ENCODE results near the gene B3GLCT.
"Not testable (repeated sequence)": the region's sequence is repeated elsewhere in the genome, so short reads cannot be mapped to it uniquely, and the experiment has no call there.

The B3GLCT gene

DNA sequence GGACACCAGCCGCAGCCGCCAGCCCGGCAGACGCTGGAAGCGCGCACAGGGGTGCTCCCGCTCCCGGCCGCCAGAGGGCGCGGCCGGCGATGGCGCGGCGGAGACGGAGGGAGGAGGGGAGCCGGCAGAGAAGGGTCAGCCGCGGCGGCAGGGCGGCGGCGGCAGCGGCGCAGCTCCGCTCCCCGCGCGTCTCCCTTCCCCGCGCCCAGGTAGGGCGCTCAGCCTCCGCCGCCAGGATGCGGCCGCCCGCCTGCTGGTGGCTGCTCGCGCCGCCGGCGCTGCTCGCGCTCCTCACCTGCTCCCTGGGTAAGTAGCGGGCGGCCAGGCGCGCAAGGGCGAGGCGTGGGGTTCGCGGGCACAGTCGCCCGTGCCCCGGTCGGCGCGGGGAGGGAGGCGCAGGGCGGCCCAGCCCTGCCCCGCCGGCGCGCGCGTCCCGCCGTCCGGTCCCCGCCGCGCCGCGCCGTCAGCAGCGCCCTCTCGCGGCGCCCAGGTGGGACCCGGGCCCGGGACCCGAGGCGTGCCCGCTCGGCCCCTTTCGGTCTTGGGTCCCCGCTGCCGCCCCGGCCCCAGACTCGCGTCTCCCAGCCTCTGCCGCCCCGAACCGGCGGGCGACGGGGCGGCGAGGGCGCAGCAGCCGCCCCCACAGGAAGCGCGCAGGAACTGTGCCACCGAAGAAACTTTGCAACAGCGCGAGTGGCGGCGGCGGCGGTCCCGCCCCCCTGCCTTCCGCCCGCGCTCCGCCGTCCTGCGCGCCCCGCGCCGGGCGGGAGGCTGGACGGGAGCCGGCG lies at the start of gene B3GLCT:
Gene B3GLCT, plus strand, starts transcription at position 127 of the 788 bp plus-strand sequence. Its CDS starts 110 bp downstream, at position 237.
- peak; percentile 85 for DNase-seq (ENCODE audit: low spot score)

DNA sequence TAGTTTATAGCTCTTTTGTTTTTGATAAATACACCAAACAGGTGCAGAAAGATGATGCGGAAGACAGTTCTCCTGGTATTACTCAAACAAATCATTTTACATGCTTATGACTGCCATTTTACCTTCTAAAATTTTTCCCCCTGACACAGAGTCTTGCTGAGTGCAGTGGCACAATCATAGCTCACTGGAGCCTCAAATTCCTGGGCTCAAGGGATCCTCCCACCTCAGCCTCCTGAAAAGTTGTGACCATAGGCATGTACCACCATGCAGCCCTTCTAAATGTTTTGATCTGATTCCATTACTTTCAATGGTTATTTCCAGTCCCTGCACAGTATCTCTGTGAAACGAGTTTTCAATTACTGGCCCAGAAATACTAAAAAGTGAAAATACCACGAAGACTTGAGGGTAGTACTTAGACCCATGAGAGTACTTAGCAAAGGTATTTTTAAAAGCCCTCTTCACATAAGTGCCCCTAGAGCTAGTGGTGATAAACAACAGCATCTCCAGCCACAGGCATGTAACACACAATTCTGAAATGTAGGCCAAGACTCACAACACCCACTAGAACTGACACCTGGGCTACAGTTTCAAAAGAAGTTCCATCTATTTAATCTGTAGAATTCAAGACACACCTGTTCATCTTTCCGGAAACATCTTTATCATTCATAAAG lies 49.3 kb upstream of the B3GLCT start:
- no peak for DNase-seq (ENCODE audit: low spot score)

DNA sequence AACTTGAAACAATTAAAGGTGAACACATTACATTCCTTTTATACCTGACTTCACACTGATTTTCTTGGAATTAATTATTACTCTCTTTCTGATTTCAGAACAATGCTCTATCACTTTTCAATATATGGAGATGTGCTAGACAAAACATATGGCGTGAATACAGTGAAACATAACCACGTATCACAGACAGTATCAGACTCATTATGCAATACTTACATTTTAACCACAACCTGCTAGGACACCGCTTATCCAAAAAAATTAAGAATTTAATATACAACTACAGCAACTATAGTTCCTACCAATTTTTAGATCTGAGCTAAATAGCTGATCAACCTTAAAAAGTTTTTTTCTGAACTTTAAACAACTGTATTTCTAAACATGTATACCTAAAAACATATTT lies 47.9 kb upstream of the B3GLCT start:
- DNase-seq (ENCODE audit: low spot score), result no peak

DNA sequence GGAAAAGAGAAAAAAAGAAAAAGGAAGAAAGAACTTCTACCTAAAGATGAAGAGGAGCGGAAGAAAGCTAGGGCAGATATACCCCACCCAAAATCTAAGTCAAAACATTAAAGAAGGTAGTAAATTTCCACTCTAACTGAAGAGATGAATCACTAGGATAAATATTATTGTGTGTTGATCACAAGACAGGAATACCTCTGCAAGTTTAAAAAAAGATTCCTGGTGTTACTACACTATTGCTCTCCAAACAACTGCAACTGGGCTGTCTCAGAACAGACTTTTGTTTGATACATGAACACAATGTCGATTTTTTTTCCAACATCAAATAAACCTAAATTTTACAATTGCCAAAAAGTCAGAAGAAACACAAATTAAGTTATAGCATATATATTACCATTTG lies 44.8 kb upstream of the B3GLCT start:
- no peak for DNase-seq (ENCODE audit: low spot score)

DNA sequence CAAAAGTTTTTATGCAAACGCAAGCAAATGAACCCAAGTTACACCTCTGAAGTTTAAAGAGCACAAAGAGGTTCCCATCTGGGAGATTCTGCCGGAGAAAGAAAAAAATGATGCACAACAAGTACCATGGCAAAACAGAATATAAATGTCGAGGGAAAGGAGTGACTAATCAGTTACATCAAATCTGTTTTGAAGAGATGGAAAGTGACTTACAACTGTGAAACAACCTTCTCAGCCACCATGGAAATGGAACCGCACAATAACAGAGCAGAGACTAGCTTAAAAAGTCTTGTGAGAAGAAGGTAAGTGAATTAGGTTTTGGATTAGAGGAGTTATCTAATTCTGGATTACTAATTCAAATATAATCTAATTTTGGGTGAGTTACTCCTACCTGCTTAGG lies 40.5 kb upstream of the B3GLCT start:
- peak; percentile 23 for DNase-seq (ENCODE audit: low spot score)

DNA sequence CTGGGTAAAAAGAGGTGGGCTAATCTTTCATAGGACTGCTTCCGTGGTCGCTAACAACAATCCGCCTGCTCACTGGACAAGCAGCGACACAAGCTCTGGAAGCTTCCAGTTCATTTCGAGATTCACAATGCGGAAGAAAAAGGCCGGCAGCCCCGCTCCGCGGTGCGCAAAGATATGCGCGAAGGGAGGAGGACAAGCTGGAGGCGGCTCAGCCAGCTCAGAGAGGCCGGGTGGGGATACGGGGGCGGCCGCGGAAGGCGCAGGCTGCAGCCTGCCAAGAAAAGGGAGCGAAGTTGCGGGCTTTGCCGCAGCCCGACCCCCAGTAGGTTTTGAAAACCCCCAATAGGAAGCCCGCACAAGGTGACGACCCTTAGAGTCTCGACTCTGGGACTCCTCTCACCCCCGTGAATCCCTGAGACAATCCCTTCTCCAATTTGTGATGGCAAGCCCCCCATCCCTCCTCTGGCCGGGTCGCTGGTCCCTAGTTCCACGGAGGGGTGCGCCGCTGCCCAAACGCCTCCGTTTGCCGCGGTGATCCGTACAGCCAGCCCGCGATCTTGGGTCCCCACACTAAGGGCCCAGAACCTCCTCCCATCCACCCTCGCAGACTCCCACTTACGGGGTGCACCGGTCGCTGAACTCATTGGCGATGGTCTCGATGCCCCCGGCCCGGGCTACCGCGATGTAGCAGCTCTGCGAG lies 38.8 kb upstream of the B3GLCT start:
- peak; percentile 75 for DNase-seq (ENCODE audit: low spot score)

DNA sequence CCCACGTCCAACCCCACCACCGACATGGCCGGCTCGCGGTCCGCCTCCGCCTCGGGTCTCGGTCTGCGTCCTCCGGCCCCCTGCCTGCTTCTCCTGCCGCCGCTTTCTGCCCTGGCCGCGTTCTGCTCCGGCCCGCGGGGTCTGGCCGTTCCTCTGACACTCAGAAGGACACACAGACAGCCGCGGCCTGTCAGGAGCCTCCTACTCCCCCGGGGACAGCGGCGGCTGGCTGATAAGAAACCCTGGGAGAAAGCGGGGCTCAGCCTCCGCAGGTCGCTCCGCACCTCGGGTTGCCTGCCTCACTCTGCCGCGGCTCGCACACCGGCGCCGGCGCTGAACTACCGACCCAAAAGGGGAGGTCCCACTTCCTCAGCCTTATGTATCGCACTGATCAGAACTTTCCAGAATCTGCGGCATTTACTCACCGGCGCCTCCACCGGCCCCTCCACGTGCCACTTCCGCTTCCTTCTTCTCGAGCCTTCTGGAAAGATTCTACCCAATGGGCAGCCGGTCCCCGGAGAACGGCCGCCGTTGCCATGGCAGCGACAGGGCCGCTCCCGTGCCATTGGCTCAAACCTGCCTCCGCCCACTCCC lies 38.1 kb upstream of the B3GLCT start, which contains the start of gene HSPH1:
Gene HSPH1, minus strand, starts transcription at position 348 of the 594 bp plus-strand sequence. Its CDS starts 322 bp downstream, at position 26.
- DNase-seq (ENCODE audit: low spot score), result peak; percentile 99

DNA sequence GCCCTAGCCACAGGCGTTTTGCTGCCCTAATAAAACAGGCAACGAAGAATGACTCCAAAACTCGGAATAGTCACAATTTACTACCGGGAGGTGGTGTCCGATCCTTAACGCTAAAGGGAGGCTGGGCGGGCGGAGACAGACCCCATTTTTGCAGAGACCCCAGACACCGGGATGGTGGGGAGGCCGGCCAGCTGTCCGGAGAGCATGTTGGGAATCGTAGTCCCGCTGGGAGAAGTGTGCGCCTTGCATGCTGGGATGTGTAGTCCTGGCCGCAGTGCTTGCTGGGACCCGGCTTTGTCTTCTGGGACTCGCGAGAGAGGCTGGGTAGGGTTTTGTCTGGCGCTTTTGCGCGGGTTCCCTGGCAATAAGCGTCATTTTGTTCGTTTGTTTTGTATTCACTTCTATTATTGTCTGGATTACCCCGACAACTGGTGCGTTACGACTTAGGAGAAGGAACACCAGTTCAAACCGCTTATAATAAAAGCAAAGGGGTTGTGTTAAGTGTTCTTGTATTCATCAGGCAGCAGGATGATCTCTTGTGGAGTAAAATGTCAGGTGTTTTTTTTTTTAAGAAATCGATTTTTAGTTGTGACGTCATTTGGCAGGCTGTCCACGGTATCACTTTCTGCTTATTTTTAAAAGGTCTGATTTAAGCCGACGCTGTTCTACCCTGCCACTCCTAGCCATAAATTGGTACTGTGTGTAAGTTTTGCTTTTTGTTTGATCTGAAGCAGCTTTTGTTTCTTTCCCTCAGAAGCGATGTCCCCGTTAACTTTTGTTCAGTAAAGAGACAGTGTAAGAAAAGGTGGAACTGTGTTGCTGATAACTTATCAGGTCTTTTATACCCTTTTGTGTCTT lies 37.4 kb upstream of the B3GLCT start:
- peak; percentile 98 for DNase-seq (ENCODE audit: low spot score)

DNA sequence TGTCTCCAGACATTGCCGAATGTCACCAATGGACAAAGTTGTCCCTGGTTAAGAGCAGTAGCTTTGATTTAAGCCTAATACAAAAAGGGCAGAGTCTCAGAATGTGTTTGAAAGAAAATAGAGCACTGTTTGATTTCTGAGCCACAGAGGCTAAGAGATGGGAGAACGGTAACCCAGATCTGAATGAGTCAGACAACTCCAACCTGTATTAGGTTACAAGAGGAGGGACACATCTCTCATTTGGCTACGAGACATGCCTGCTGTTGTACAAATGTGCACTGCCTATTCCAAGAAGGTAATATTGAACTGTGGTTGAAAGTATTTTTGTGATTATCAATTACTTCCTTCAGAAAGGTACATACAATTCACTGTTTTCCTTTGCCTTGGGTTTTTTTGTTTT lies 33.2 kb upstream of the B3GLCT start:
- DNase-seq (ENCODE audit: low spot score), result no peak

DNA sequence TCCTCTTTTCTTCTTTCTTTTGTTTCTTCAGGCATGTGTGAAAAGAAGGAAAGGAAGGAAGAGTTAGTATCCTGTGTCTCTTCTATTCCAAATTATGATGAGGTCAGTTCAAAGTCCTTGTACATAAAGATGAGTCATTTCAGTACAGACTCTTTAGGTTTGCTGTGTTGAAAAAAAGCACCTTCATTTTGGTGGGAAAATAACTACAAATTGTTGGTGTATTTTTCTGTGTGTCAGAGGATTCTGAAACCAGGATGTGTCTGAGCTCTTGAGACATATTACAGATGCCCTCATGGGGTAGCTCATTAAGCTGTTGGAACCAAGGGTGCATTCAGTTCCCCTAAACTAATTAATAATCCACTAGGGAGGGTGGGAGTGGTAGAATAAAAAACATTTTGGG lies 32.3 kb upstream of the B3GLCT start:
- DNase-seq (ENCODE audit: low spot score), result peak; percentile 42

DNA sequence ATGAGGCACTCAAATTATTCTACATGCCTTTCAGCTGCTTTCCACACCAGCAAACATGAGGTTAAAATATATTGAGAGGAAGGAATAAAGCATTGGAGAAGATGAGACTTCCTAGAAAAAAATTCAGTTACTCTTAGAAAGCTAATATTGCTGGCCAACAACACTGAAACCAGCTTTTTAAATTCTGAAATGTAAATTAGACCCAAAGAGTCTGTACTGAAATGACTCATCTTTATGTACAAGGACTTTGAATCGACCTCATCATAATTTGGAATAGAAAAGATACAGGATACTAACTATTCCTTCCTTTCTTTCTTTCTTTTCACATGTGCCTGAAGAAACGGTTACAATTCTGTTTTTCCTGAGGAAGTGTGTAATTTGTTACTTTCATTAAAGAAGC lies 31.6 kb upstream of the B3GLCT start:
- no peak for DNase-seq (ENCODE audit: low spot score)

DNA sequence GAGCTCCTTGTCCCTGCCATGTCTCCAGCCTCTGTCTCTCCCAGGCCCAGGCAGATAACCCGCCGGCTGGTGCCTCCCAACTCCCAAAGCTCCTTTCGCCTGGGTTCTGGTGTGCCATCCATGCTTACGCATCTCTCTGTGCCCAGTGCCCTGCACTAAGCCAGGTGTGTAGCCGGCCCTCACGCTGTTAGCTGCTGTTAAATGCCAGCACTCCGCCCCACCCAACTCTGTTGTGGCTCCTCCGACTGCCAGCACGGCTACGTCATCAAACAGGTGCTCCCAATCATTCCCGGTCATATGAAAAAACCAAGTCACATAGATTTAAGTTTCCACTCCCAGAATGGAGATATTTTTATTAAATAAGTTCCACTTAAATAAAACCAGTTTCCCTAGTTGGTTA lies 31.0 kb upstream of the B3GLCT start:
- DNase-seq (ENCODE audit: low spot score), result no peak

DNA sequence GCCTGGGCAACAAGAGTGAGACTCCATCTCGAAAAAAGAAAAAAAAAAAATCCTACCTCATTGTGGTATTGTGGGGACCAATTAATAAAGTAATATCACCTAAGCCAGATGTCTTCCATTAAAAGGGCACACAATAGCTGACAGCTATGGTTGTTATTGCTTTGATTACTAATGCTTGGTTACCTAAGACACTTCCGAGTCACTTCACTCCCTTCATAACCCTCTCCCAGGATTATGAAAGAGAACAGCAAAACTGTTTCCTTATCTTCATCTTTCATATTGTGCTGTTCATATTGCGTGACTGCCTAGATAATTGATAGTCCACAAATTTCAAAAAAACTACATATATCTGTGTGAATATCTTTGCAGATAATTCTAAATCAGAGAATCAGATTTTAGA lies 27.8 kb upstream of the B3GLCT start:
- no peak for DNase-seq (ENCODE audit: low spot score)

DNA sequence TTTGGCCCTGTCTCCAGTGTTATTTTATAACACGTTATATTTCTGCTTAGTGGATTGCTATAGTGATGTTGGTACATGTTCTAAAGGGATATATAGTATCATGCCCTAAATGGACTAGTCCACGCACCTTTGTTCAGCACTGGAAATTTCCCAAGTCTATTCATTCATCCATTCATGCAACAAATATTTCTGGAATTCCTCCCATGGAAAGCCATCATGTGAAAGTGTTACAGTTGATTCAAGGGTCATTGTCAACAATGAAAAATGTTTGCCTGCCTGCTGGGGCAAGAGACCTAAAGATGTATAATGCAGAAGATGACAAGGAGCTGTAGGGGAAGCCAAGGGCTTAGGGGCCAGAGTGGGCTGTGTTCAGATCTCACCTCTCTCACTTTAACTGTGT lies 27.2 kb upstream of the B3GLCT start:
- DNase-seq (ENCODE audit: low spot score), result no peak

DNA sequence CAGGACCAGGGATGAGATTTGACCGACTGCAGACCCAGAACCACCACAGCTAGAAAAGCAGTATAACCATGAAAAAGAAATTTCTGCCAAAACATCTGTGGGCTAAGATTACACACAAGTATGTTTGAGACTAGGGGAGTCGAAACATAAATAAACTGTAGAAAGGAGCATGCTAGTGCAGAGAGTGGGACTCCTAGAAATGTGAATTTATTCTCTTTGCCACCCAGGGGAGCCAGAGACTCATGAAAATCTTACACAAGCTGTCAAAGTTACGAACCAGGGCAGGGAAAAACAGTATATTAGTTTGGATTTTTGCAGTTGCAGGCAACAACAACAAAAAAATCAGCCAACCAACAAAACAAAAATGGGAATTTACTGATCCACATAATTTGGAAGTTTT lies 25.8 kb upstream of the B3GLCT start:
- DNase-seq (ENCODE audit: low spot score), result no peak

DNA sequence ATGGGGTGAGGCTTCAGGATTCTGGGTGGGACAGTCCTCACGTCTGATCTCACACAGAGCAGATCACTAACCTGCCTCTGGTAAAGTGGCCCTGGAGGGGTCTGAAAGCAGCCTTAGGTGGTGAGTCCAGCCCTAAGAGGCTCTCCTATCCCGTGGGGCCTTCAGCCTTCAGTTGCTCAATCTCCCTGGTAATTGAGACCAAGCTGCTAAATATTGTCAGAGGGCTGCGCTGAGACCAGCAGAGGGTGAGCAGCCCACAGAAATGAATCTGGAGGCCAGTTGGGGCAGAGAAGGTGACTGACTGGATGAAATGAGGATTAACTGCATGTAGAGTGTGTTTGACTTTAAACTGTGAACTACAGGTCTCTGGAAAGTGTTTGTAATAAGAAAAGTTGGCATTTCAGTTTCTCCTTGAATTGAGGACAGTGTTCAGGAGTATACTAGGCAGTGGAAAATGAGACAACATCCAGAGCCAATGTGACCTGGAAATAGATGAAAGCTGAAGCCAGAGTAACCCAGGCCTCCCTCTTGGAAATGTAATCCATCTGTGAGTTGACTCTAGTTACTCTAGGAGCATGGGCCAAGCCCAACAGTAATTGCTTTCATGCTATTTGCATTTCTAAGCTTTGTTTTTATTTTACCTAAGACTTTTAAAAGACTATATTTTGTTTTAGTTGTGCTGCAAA lies 23.8 kb upstream of the B3GLCT start:
- no peak for DNase-seq (ENCODE audit: low spot score)

DNA sequence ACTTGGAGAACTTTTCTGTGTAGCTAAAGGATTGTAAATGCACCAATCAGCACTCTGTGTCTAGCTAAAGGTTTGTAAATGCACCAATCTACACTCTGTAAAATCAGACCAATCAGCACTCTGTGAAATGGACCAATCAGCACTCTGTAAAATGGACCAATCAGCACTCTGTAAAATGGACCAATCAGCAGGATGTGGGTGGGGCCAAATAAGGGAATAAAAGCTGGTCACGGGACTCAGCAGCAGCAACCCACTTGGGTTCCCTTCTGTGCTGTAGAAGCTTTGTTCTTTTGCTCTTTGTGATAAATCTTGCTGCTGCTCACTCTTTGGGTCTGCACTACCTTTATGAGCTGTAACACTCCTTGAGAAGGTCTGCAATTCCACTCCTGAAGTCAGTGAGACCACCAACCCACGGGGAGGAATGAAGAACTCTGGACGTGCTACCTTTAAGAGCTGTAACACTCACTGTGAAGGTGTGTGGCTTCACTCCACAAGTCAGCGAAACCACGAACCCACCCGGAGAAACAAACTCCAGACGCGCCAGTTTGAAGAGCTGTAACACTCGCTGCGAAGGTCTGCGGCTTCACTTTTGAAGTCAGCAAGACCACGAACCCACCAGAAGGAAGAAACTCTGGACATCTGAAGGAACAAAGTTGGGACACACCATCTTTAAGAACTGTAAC lies 21.8 kb upstream of the B3GLCT start:
- not testable (repeated sequence) for DNase-seq (ENCODE audit: low spot score)

DNA sequence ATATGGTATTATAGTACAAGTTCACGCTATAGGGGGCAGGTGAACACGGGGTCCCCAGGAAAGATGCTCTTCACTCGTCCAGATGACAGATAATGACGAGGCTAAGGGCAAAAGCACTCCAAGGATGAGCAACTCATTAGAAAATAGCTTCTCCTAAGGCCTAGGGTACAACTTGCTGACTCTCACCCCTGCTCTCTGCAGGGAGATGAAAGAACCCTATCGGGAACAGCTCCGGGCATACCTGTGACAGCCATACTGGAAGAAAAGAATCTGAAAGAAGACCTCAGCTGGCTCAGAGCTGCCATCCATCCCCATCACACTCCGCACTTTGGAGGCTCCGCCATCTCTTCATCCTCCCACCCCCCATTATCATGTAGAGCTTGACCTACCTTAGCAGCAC lies 20.5 kb upstream of the B3GLCT start:
- DNase-seq (ENCODE audit: low spot score), result no peak

DNA sequence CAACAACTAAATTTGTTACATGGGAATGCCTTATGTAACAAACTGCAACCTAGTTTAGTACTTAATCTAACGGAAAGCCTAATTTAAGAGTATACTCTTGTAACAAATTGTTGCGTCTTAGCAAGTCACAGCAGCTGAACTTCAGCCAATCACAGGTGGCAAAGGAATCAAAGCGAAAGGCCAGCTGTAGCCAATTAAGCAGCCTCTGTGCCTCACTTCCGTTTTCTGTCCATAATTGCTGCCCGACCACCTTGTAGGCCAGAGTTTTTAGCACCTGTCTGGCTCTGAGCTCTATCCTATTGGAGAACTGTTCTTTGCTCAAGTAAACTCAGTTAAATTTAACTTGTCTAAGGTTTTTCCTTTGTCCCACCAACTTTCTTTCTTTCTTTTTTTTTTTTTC lies 20.0 kb upstream of the B3GLCT start:
- no peak for DNase-seq (ENCODE audit: low spot score)

DNA sequence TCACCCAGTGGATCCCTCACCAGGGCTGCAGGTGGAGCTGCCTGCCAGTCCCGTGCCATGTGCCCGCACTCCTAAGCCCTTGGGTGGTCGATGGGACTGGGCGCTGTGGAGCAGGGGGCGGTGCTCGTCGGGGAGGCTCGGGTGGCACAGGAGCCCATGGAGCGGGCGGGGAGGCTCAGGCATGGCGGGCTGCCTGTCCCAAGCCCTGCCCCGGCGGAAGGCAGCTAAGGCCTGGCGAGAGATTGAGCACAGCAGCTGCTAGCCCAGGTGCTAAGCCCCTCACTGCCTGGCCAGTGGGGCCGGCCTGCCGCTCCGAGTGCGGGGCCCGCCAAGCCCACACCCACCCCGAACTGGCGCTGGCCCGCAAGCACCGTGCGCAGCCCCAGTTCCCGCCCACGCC lies 16.8 kb upstream of the B3GLCT start:
- no peak for DNase-seq (ENCODE audit: low spot score)

Measured in activated CD4-positive, alpha-beta T cell treated with anti-CD3 and anti-CD28 coated beads, Interleukin-2, Interleukin-4, amounts not matched to agents 100 ng/mL and 50 ng/mL, durations not matched to agents 16 hours and 8 hours (primary cell).